Hippocampal formation (tissue), 2 donors: ENCODE measurements around the gene OCA2.
A peak's percentile ranks its signal among the peaks of the same experiment; 100 is the strongest.
"Not testable (repeated sequence)": the region's sequence is repeated elsewhere in the genome, so short reads cannot be mapped to it uniquely, and the experiment has no call there.

Experiments used
- DNase-seq, 2 donors: peaks; one replicate each; lab custom pipeline; 2025; lab: John Stamatoyannopoulos, UW

Gene OCA2

DNA sequence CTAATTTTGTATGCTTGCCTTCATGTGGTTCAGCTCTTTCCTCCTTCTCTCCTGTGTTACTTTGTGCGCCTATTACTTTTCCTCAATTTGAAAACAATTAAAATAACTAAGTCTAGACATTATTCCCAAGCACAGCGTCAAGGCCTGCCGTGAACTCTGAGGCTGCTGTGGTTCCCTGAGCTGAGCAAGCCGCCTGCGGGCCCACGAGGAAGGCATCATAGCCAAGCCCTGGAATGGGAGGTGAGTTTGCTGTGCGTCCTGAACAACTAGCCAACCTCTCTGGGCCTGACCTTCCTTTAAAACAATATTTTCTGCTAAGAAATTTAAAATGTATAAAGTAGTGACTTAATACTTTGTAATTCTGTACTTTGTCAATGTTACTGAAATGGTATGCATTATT, 327.2 kb downstream of the OCA2 start:
- no peak for DNase-seq

DNA sequence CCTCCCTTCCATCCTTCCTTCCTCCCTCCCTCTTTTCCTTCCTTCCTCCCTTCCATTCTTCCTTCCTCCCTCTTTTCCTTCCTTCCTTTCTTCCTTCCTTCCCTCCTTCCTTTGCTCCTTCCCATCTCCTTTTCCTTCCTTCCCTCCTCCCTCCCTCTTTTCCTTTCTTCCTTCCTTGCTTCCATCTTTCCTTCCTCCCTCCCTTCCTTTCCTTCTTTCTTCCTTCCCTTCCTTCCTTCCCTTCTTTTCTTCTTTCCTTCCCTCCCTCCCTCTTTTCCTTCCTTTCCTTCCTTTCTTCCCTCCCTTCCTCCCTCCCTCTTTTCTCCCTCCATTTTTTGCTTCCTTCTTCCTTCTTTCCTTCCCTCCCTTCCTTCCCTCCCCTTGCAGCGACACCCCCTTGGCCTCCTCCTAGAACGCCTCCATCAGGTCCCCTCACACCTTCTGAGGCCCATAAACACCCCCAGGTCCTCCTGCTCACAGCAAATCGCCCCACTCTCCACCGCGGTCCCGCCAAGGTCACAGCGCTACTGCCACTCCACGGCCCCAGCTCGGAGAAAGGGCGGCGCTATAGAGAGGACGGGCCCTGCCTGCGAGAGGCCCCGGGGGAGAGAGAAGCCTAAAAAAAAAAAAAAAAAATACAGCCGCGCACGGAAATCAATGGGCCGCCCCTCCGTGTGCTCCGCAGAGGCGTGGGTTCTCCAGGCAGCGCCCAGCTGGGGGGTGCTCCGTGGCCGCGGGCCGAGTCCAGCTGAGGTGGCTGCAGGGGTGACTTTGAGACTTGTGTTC, 328.2 kb downstream of the OCA2 start:
- no peak for DNase-seq

DNA sequence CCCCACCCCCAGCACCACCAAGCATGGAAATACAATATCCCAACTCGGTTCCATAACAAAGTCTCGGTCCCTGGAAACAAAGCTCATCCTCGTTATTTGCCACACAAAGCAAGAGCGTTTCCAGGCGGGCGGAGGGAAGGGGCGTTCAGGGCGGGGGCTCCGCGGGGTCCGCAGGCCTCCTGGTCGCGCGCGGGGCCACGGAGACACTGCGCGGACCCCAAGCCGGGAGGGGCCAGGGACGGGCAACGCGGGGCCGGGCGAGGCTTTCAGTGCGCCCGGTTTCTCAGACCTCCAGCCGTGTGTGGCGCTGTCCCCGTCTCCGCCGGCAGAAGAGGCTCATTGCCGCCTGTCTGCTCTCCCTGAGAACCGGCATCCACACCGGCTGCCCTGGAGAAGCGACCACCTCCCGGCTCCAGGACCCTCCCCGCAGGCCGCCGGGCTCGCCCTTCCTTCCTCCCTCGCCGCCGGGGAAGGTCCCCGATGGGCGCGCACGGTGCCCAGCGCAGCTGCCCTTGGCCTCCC, 329.0 kb downstream of the OCA2 start:
- no peak for DNase-seq

DNA sequence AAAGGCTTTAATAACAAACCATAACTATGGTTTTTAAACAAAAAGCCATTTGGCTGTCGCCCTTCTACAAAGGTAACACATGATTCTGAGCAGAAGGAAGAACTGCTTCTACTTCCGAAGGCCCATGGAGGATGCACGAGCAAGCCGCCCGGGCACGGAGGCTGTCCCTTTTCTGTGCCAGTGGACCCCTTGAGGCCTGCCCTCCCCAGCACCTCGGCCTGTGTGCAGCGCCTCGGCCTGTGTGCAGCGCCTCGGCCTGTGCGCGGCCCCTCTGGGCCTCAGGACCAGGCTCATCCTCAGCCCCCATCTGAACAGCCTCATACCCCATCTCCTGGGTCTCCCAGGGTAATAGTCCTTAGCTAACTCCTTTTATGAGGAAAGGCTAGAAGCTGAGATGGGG, 329.5 kb downstream of the OCA2 start:
- DNase-seq, result no peak

DNA sequence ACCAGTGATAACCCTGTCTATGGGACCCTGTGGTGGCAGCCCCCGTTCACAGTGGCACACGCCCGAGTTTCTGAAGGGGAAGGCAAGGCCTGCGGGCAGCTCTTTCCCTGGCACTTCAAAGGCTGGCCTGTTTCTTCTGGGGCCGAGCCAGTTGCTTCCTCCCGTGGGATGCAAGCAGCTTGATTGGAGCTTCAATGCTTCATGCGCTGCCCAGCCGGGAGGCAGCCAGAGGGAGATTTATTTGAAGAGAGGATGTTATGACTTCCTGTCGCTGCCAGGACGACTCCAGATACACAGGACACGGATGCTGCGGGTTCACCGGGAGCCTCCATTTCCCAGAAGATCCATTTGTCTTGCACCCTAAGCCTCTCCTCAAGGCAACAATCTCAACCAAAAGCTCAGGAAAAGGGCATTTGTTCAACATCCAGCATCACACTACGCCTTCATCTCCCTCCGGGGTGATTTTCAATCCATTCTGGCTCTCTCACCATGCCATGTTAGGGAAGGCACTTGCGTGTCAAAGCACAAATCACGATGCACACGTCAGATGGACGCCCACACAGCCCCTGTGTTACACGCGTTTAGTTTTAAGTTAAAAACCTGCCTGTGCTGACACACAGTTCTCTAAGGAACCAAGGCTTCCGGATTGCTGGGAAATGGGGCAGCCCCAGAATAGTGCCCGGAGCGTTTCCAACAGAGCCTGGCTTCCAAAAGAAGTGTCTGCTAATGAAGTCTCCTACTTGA, 330.2 kb downstream of the OCA2 start:
- DNase-seq, result no peak

DNA sequence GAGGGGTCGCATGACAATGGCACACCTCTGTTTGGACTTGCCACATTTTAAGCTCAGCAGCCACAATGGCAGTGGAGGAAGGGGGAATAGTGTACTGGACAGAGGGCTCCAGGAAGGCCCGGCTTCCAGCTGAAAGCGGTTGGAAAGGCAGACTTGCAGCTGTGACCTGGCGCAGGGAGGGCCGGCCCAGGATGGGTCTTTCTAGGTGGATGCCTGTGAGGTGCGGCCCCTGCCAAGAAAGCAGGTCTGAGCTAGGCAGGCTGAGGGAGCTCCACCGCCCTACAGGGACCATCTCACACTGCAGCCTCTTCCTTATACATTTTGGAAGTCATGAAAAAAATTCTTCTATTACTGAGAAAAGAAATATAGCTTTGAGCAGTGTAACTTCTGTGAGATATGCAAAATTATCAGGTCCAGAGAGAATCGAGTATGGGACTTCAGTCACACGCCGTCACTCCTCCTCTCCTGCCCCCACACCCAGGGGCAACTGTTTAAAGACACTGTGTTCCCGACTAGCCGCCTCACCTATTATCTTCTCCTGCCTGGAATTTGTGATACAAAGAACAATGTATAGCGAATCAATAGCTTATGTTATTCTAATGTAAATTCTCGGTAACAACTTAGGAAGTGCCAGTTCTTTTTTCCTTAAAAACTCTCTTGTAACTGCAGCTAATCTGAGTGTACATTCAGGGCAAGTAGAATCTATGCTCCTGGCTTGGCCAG, 331.0 kb downstream of the OCA2 start:
- DNase-seq, result no peak

DNA sequence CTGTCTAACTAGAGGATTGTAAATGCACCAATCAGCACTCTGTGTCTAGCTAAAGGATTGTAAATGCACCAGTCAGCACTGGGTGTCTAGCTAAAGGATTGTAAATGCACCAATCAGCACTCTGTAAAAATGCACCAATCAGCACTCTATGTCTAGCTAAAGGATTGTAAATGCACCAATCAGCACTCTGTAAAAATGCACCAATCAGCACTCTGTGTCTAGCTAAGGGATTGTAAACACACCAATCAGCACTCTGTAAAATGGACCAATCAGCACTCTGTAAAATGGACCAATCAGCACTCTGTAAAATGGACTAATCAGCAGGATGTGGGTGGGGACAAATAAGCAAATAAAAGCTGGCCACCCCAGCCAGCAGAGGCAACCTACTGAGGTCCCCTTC, 331.7 kb downstream of the OCA2 start:
- not testable (repeated sequence) for DNase-seq

DNA sequence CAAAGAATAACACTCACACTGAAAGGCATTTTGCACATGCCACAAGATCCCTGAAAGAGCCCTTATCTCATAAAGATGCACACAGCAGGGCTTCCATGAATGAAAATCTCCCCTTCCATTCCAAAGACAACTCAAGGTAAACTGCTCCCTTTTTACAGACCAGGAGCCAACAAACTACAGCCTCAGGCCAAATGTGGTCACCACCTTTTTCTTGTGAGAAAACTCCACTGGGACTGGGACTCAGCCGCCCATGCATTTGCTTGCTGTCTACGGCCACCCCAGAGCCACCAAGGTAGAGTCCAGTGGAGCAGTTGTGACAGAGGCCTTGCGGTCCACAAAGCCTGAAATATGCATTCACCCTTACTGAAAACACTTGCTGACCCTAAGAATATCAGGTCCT, 334.8 kb downstream of the OCA2 start:
- no peak for DNase-seq

DNA sequence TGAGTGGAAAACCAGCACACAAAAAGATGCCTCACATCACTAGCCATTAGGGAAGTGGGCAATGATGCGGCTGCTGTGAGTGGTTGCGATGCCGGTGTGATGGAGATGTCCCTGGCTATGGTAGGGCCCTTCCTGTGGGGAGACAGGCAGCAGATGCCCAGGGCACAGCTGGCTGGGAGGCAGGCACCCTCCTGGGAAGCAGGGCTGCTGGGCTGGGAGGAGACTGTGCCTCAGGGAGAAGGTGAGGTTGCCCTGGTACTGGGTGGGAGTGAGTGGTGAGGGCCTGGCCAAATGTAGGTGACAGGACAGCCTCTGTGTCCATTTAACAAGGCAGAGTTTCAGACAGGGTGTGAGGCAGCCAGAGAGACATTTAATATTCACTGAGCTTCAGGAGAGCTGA, 335.6 kb downstream of the OCA2 start:
- no peak for DNase-seq

DNA sequence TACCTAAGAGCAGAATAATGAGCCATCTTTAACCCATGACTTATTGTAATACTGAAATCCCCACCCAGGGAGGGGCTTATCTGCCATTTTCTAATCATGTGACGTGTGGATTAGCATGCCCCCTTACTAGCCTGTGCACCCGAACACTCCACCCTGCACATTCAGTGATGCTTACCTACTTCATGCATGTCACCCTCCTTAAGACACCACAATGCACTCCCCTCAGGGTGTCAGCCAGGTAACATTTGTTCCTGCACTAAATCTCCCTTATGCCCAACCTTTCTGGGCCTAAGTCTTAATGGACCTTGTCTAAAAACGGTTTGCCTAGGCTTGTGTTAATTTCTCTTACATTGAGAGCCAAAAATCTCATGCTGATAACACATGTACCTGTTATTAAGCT, 336.6 kb downstream of the OCA2 start:
- no peak for DNase-seq

DNA sequence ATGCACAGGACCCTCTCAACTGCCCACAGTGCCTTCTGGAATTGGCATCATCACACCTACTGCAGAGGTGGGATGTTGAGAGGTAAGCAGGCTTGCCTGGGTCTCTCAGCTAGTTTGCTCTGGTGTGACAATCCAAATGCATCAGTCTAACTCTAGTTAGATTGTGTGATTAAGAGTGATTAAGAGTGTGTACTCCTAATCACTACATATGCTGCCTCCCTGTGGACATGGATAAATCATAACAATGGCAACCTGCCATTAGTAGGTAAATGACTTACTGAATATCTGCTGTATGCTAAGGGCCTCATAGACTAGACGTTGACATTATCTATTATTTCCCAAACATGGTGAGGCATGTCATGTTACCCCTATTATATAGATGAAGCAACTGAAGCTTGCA, 342.1 kb downstream of the OCA2 start:
- no peak for DNase-seq

DNA sequence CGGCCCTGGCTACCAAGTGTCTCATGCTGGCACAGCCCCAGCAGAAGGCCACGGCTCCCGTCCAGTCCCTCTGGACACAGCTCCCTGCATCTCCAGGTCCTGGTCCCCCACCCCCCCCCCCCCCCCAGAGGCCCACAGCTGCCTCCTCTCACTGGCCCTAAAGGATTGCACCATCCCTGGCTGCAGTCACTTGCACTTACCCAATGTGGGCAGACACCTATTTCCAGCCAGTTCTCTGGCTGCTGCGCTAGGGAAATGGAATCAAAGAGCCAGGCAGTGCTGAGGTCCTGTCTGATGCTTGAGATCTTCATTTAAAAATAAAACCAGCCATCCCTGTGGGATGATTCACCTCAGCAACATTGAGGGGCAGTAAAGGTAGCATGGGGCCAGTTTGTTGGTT, 346.4 kb downstream of the OCA2 start:
- DNase-seq, result no peak

DNA sequence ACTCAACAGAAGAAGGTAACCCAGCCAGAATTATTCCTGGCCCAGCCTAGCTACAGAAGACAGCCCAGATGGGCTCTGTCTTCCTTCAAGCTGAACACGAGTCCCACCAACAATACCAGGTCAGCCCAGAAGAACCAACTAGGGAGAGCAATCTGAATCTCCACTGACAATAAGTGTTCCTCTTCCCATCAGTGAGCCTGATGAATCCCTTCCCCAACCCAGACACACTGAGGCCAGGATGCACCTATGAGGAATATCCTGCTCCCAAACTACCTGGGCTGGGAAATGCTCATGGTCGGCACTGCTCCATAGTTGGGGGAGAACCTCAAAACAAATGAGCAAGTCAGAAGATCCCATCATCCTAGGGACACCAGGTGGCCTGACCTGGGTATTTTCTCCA, 351.1 kb downstream of the OCA2 start:
- no peak for DNase-seq

DNA sequence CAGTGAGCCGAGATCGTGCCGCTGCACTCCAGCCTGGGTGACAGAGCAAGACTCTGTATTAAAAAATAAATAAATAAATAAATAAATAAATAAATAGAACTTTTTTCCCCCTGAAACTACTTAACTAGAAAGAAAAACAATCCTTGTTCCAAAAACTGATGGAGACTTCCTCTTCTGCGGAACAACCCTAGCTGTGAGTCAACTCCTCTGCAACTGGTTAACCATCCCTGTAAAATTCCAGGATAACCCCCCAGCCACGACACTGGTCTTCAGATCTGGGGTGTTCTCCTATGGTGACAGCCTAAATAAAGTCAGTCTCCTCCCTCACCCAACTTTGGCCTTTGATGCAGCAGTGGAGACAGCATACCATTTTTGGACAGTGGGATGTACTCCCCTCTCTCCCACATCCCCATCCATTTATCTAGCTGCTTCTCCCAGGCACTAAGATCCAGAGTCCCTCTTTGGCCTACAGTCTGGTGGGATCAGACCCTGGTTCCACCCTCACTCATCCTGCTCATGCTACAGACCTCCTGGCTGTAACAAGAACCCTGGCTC, 352.6 kb downstream of the OCA2 start:
- DNase-seq, result no peak

DNA sequence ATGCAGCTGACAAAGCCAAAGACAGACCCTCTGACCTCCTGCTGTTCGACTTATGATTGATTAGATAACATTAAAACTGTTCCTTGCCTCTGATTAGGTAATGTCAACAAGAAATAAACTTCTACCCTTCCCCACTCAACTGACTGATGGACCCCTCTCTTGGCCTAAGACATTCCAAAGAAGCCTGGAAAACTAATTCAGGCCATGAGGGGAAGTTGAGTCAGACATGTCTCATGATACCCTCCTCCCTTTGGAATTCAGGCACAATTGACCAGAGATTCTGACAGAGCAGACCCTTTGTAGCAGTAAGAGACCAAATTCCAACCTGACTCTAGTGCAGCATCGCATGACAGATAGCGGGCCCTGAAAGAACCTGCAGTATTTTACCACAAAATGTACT, 354.5 kb downstream of the OCA2 start:
- DNase-seq, result no peak

DNA sequence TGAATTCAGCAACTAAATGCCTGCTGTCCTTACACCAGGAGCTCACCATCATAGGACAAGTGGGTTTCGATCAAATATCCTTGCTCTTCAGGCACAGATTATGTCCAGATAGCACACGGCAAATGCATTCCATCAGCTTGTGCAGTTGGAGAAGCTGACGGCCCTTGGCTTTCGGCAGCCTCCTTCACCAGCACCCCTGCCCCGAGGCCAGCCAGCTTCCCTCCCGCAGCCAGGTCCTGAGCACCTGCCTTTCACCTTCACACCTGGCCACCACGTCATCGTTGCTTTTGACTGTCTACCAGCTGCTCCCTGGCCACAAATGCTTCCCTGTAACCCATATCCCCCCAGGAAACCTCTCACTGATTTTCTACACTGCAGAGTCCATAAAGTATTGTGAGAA, 355.5 kb downstream of the OCA2 start:
- DNase-seq, result no peak

DNA sequence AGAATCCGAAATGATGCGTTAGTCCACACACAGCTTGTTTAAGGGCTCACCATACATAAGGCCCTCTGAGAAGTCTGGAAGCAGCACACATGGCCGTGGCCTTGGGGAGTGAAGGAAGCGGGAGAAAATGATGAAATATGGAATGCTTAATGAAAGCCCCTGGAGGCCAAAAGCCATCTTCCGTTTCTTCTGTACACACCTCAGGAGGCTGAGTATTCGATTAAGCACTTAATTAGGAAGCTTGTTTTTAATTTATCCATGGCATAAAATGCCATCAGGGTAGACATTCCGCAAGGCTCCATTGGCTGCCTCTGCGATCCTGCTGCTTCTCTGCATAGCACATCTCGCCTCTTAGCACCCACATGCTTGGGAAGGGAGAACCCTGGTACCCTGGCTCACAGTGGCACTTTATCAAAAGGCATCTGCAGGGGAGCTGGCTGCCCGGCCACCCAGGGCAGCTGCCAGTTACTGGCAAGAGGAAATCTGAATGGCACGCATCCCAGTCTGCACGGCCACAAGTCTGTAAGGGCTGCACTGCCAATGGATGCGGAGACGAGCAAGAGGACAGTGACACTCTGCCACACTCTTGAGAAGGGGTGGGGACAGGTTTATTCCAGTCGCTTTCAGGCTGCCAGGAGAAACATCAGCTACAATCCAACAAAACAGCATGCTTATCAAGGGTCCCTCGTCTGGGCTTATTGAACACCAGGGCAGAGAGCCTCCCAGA, 356.2 kb downstream of the OCA2 start:
- DNase-seq, result peak in 1 of 2 donors; percentile 62

DNA sequence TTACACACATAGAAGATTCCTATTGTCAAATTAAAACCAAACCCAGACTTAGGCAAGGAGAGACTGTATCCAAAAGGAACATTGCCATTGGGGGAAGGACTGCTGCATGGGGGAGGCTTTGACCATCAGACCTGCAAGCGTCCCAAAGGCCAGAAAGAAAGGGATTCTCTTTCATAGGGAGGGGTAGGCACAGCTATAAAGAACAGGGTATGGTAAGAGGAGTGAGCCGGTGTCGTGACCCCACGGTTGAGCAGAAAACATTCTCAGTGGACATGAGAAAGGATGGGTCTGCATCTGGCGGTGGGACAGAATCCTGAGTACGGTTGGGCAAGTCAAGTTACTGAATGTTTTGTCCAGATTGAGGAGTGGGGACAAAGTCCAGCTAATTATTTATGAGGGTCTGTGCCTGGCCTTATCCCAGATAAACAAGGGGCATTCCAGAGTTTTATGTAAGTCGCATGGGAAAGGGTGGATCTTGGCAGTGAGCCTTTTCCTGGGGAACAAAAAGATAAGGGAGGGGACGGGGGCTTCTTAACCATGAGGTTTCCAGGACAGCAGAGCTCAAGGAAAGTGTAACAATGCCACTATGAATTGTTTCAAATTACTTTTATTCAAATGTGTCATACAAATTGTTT, 357.8 kb downstream of the OCA2 start:
- no peak for DNase-seq

DNA sequence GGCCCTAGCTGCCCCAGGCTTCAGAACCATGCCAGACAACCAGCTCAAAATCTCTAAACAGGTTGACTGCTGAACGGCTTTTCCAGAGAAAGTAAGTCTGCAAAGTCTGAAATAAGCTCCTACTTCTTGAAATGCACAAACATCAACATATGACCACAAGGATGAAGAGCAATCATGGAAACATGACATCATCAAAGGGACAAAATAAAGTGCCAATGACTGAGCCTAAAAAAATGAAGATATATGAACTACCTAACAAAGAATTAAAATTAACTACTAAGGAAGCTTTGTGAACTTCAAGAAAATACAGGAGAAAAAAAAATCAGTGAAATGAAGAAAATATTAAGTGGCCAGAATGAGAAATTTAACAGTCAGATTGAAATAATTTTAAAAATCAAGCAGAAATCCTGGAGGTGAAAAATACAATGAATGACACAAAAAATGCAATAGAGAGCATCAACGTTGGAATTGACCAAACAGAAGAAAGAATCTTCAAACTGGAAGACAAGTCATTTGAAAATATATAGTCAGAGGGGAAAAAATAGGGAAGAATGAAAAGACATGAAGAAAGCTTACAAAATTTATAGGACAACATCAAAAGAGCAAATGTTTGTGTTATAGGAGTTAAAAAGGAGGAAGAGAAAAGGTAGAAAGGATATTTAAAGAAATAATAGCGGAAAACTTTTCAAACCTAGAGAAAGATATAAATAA, 364.2 kb downstream of the OCA2 start:
- no peak for DNase-seq

DNA sequence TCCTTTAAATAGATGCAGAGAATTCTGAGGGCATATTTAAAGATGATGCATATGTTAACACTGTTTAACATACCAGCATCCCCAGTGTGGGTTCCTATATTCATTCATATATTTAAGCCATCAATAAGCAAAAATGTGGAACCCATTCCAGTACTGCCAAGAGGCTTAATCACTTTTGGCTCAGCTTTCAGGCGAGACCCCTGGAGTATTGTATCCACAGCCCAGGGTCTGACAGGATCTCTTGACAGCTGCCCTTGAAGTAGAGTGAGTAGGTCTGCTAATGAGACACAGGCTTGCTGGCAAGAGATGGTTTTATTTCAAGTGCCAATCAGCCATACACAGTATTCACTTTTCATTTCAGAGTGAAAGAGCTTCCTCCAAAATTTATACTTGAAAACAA, 367.3 kb downstream of the OCA2 start:
- DNase-seq, result no peak

DNA sequence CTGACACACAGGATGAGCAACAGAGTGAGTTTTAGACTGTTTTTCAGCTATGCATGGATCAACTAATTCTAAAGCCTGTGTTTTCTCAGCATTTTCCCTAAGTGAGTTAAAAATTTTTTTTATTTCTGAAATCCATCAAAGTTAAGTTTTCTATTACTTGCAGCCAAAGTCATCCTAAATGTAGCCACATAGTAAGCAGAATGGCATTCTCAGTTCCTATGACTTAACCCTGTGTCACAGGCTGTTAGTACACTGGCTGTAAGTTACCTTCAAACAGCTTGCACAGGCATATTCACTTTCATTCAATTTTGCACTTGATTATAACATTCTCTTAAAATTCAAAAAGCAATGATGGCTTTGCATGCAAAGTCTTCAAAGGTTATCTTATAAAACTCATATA, 368.2 kb downstream of the OCA2 start:
- DNase-seq, result no peak
